HepG2 (cell line): ENCODE results near the gene EIF1. TPM values are rescaled to one million over a fixed set of nuclear protein-coding genes. Genes with fewer than 3 reads are reported as not detected.

Experiments used
- BORCS8-MEF2B ChIP-seq: sonication (generic); formaldehyde crosslinking; IDR thresholded peaks from 2 replicates; pipeline ENCODE4 v1.8.0; 2022; ENCODE audit warnings: mild to moderate bottlenecking, missing genetic modification reagents
- BRD4 ChIP-seq: sonication (generic); formaldehyde crosslinking; IDR thresholded peaks from 2 replicates; pipeline ENCODE4 v1.4.0; 2020; ENCODE audit warnings: missing genetic modification reagents
- DR1 ChIP-seq: sonication (generic); formaldehyde crosslinking; IDR thresholded peaks from 2 replicates; pipeline ENCODE4 v1.8.0; 2021; ENCODE audit warnings: mild to moderate bottlenecking, missing genetic modification reagents, inconsistent platforms
- HOXA7 ChIP-seq: sonication (generic); formaldehyde crosslinking; IDR thresholded peaks from 2 replicates; pipeline ENCODE4 v1.8.1; 2022; ENCODE audit warnings: mild to moderate bottlenecking, missing genetic modification reagents, moderate library complexity
- IRX3 ChIP-seq: sonication (generic); formaldehyde crosslinking; IDR thresholded peaks from 2 replicates; pipeline ENCODE4 v1.8.1; 2023; ENCODE audit warnings: mild to moderate bottlenecking, low read depth, missing genetic modification reagents, borderline replicate concordance
- MAFG ChIP-seq: sonication (generic); formaldehyde crosslinking; IDR thresholded peaks from 2 replicates; pipeline ENCODE4 v1.5.1; 2020; ENCODE audit warnings: mild to moderate bottlenecking, missing genetic modification reagents
- MAFK ChIP-seq, 2 experiments: IDR thresholded peaks in 1 of 2; conservative IDR thresholded peaks in 1 of 2; 2 replicates each; pipeline ENCODE4 v1.6.1; 2011; ENCODE audit warnings: improper control_type of control experiment in 2 of 2, low read length in 2 of 2
- MAZ ChIP-seq, 2 experiments: sonication (generic) in 1 of 2; formaldehyde crosslinking in 1 of 2; IDR thresholded peaks; 2 replicates each; pipeline versions ENCODE4 v1.5.0 to v1.6.1; 2012 to 2020; ENCODE audit warnings: low read depth in 2 of 2, mild to moderate bottlenecking in 2 of 2, borderline replicate concordance in 1 of 2, improper control_type of control experiment in 1 of 2, low read length in 1 of 2, missing genetic modification reagents in 1 of 2, moderate library complexity in 1 of 2
- NR2F1 ChIP-seq, 2 experiments: fragments of 450-650 bp in 1 of 2; formaldehyde crosslinking in 1 of 2; IDR thresholded peaks; 2 replicates each; pipeline versions ENCODE4 v1.5.0 to v1.6.1; 2016 to 2020; ENCODE audit warnings: mild to moderate bottlenecking in 1 of 2, missing compliant biosample characterization in 1 of 2, missing genetic modification reagents in 1 of 2, moderate library complexity in 1 of 2
- RBFOX2 ChIP-seq: fragments of 200-400 bp; formaldehyde crosslinking; IDR thresholded peaks from 2 replicates; pipeline ENCODE4 v1.6.1; 2017; ENCODE audit warnings: low read depth, mild to moderate bottlenecking, low read length
- SATB2 ChIP-seq: sonication (generic); formaldehyde crosslinking; IDR thresholded peaks from 2 replicates; pipeline ENCODE4 v1.5.0; 2020; ENCODE audit warnings: missing genetic modification reagents
- ZBTB38 ChIP-seq: sonication (generic); formaldehyde crosslinking; IDR thresholded peaks from 2 replicates; pipeline ENCODE4 v1.5.1; 2020; ENCODE audit warnings: mild to moderate bottlenecking, missing genetic modification reagents
- ZNF136 ChIP-seq: sonication (generic); formaldehyde crosslinking; IDR thresholded peaks from 2 replicates; pipeline ENCODE4 v1.8.1; 2022; ENCODE audit warnings: low read depth, mild to moderate bottlenecking, moderate library complexity, missing genetic modification reagents
- ZNF496 ChIP-seq: sonication (generic); formaldehyde crosslinking; IDR thresholded peaks from 2 replicates; pipeline ENCODE4 v1.8.1; 2023; ENCODE audit warnings: mild to moderate bottlenecking, moderate library complexity, missing genetic modification reagents; ENCODE audit not compliant: insufficient replicate concordance
- ZNF839 ChIP-seq: sonication (generic); formaldehyde crosslinking; IDR thresholded peaks from 2 replicates; pipeline ENCODE4 v1.4.0; 2020; ENCODE audit warnings: missing genetic modification reagents, mild to moderate bottlenecking, borderline replicate concordance
- ZSCAN31 ChIP-seq: sonication (generic); formaldehyde crosslinking; IDR thresholded peaks from 2 replicates; pipeline ENCODE4 v1.5.0; 2020; ENCODE audit warnings: low read depth, mild to moderate bottlenecking, missing genetic modification reagents
- polyA plus RNA-seq, 8 experiments: library from polyadenylated mRNA; depleted of rRNA in 3 of 8; stranded (reverse) in 7 of 8; unstranded in 1 of 8; fragments of >200 nt; fragmentation: Illumina TruSeq in 4 of 8; extraction: Trizol in 4 of 8; gene quantifications; 2 replicates each; pipeline versions ENCODE4 v1.2.1 to v1.2.3, GENCODE V29; 2011 to 2016; ENCODE audit warnings: low read depth in 4 of 8, missing spikeins in 1 of 8, mixed read lengths in 1 of 8; ENCODE audit not compliant: insufficient read depth in 1 of 8
- total RNA-seq, 5 experiments: library from RNA; depleted of rRNA; stranded (reverse); fragments of >200 nt; fragmentation: Illumina TruSeq; extraction: Trizol; gene quantifications; 2 replicates each; pipeline ENCODE4 v1.2.3, GENCODE V29; 2016; ENCODE audit warnings: low read depth in 1 of 5
- TF ChIP-seq, protein P1 (sequence below): sonication (generic); formaldehyde crosslinking; IDR thresholded peaks from 2 replicates; pipeline ENCODE4 v1.9.0; 2021; ENCODE audit warnings: mild to moderate bottlenecking, missing genetic modification reagents
- TF ChIP-seq, protein P2 (sequence below): sonication (generic); formaldehyde crosslinking; IDR thresholded peaks from 2 replicates; pipeline ENCODE4 v1.4.0; 2020; ENCODE audit warnings: missing genetic modification reagents

Gene EIF1
- total and polyA plus RNA-seq, 2 of the 13 experiments (the other 11 are each of a cell fraction or from before 2014, with no cell fraction given) = 147 to 517 TPM

DNA sequence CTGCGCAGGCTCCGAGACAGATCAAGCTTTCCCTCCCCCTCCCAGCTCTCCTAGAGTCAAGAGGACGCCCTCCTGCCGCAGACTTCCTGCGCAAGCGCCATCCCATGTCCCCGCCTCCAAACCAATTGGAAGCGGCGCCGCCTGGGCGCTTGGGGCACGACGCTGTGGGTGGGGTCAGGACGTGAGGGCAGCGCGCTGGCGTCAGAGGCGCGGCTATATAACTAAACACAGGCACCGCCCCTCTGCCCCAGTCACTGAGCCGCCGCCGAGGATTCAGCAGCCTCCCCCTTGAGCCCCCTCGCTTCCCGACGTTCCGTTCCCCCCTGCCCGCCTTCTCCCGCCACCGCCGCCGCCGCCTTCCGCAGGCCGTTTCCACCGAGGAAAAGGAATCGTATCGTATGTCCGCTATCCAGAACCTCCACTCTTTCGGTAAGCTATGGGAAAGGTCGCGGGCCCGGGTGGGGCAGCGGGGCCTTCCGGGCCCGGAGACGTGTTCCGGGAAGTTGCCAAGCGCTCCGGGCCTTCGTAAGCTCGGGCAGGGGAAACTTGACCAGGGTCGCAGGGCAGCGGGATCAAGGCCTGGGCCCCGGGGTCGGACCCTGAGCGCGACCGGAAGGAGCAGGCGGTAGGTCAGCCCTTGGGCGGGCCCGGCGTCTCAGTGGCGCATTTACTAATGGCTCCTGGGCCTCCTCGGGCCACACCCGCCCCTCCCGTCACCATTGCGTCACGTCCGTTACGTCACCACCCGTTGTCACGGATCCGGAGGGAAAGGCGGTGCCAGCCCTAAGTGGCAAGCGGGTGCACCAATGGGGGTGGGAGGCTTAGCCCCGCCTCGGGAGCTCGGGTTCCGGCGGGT lies at the start of gene EIF1 (continued):
- TF ChIP-seq BRD4 = 0 out of 2 replicates have a peak, but pooled peaks have one; percentile 12
- TF ChIP-seq NR2F1 (CRISPR knock-in tag; IDR thresholded peaks at IDR 0.05) = peak; percentile 4 to 86; a peak in 3 of 4 replicates
- no peak for TF ChIP-seq SATB2 (CRISPR knock-in tag)
- TF ChIP-seq ZNF839 (CRISPR knock-in tag) = peak; percentile 95
- TF ChIP-seq, protein P1, sequence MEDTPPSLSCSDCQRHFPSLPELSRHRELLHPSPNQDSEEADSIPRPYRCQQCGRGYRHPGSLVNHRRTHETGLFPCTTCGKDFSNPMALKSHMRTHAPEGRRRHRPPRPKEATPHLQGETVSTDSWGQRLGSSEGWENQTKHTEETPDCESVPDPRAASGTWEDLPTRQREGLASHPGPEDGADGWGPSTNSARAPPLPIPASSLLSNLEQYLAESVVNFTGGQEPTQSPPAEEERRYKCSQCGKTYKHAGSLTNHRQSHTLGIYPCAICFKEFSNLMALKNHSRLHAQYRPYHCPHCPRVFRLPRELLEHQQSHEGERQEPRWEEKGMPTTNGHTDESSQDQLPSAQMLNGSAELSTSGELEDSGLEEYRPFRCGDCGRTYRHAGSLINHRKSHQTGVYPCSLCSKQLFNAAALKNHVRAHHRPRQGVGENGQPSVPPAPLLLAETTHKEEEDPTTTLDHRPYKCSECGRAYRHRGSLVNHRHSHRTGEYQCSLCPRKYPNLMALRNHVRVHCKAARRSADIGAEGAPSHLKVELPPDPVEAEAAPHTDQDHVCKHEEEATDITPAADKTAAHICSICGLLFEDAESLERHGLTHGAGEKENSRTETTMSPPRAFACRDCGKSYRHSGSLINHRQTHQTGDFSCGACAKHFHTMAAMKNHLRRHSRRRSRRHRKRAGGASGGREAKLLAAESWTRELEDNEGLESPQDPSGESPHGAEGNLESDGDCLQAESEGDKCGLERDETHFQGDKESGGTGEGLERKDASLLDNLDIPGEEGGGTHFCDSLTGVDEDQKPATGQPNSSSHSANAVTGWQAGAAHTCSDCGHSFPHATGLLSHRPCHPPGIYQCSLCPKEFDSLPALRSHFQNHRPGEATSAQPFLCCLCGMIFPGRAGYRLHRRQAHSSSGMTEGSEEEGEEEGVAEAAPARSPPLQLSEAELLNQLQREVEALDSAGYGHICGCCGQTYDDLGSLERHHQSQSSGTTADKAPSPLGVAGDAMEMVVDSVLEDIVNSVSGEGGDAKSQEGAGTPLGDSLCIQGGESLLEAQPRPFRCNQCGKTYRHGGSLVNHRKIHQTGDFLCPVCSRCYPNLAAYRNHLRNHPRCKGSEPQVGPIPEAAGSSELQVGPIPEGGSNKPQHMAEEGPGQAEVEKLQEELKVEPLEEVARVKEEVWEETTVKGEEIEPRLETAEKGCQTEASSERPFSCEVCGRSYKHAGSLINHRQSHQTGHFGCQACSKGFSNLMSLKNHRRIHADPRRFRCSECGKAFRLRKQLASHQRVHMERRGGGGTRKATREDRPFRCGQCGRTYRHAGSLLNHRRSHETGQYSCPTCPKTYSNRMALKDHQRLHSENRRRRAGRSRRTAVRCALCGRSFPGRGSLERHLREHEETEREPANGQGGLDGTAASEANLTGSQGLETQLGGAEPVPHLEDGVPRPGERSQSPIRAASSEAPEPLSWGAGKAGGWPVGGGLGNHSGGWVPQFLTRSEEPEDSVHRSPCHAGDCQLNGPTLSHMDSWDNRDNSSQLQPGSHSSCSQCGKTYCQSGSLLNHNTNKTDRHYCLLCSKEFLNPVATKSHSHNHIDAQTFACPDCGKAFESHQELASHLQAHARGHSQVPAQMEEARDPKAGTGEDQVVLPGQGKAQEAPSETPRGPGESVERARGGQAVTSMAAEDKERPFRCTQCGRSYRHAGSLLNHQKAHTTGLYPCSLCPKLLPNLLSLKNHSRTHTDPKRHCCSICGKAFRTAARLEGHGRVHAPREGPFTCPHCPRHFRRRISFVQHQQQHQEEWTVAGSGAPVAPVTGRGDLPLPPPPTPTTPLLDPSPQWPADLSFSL = no peak
- TF ChIP-seq, protein P2, sequence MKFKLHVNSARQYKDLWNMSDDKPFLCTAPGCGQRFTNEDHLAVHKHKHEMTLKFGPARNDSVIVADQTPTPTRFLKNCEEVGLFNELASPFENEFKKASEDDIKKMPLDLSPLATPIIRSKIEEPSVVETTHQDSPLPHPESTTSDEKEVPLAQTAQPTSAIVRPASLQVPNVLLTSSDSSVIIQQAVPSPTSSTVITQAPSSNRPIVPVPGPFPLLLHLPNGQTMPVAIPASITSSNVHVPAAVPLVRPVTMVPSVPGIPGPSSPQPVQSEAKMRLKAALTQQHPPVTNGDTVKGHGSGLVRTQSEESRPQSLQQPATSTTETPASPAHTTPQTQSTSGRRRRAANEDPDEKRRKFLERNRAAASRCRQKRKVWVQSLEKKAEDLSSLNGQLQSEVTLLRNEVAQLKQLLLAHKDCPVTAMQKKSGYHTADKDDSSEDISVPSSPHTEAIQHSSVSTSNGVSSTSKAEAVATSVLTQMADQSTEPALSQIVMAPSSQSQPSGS (CRISPR knock-in tag) = peak; percentile 98
- TF ChIP-seq DR1 (CRISPR knock-in tag) = peak; percentile 100
- TF ChIP-seq MAFG = no peak
- TF ChIP-seq ZBTB38 (CRISPR knock-in tag) = peak; percentile 79
- TF ChIP-seq ZNF496 (CRISPR knock-in tag) = no peak
- no peak for TF ChIP-seq HOXA7 (CRISPR knock-in tag)
- peak; percentile 90 for TF ChIP-seq ZNF136
- TF ChIP-seq RBFOX2 = peak; percentile 100
- TF ChIP-seq MAZ (IDR thresholded peaks at IDR 0.05; ENCODE audit: borderline replicate concordance, low read depth, low read length) = peak; percentile 97
- peak; percentile 97 for TF ChIP-seq MAZ (CRISPR knock-in tag; IDR thresholded peaks at IDR 0.05; ENCODE audit: low read depth)
- no peak for TF ChIP-seq IRX3 (CRISPR knock-in tag)
- TF ChIP-seq ZSCAN31 (CRISPR knock-in tag) = peak; percentile 90
- no peak for TF ChIP-seq MAFK (conservative IDR thresholded peaks at IDR 0.05 in 1 of 2, IDR thresholded peaks at IDR 0.05 in 1 of 2; ENCODE audit: low read length in 2 of 2)
- TF ChIP-seq BORCS8-MEF2B (CRISPR knock-in tag) = peak; percentile 98
